ENCODE results near the gene XRCC3.

Gene XRCC3

GRCh38 chr14:103738166-103738565, 22.9 kb upstream of the XRCC3 start:
- DNase-seq = no peak

- no peak for DNase-seq
These were observed 22.3 kb upstream of the XRCC3 start for GRCh38 chr14:103737432-103738045.

- no peak for DNase-seq
These were observed 21.5 kb upstream of the XRCC3 start for GRCh38 chr14:103736546-103737431.

GRCh38 chr14:103735815-103736545, 20.7 kb upstream of the XRCC3 start:
- DNase-seq = no peak

- no peak for DNase-seq
These were observed 20.2 kb upstream of the XRCC3 start for GRCh38 chr14:103735439-103735814.

- no peak for DNase-seq
These were observed 19.8 kb upstream of the XRCC3 start for GRCh38 chr14:103735022-103735421.

- no peak for DNase-seq
These were observed 19.0 kb upstream of the XRCC3 start for GRCh38 chr14:103734081-103734888.

GRCh38 chr14:103733651-103734050, 18.4 kb upstream of the XRCC3 start:
- no peak for DNase-seq

- DNase-seq = no peak
These were observed 17.8 kb upstream of the XRCC3 start for GRCh38 chr14:103732868-103733620.

- no peak for DNase-seq
These were observed 16.9 kb upstream of the XRCC3 start for GRCh38 chr14:103731916-103732867.

GRCh38 chr14:103731481-103731880, 16.2 kb upstream of the XRCC3 start:
- no peak for DNase-seq

GRCh38 chr14:103730490-103731035, 15.3 kb upstream of the XRCC3 start:
- DNase-seq = no peak

- no peak for DNase-seq
These were observed 14.5 kb upstream of the XRCC3 start for GRCh38 chr14:103729496-103730448.

- DNase-seq = no peak
These were observed 13.5 kb upstream of the XRCC3 start for GRCh38 chr14:103728721-103729120.

- no peak for DNase-seq
These were observed 12.9 kb upstream of the XRCC3 start for GRCh38 chr14:103728141-103728540.

- peak; percentile 64 for DNase-seq
These were observed 12.2 kb upstream of the XRCC3 start for GRCh38 chr14:103727313-103727980.

- no peak for DNase-seq
These were observed 11.2 kb upstream of the XRCC3 start for GRCh38 chr14:103726474-103726873.

GRCh38 chr14:103725739-103726395, 10.6 kb upstream of the XRCC3 start:
- no peak for DNase-seq
